Ishikawa (cell line): ENCODE measurements around the gene ACRBP.

Source experiments
- CEBPB ChIP-seq: IDR thresholded peaks from 2 replicates; pipeline ENCODE4 v1.6.1; 2012
- CREB1 ChIP-seq: IDR thresholded peaks from 2 replicates; pipeline ENCODE4 v1.6.1; 2012; ENCODE audit warnings: low read depth
- EGR1 ChIP-seq: IDR thresholded peaks from 2 replicates; pipeline ENCODE4 v1.6.1; 2012
- EP300 ChIP-seq: IDR thresholded peaks from 2 replicates; pipeline ENCODE4 v1.6.1; 2012; ENCODE audit warnings: borderline replicate concordance
- FOXM1 ChIP-seq: IDR thresholded peaks from 2 replicates; pipeline ENCODE4 v1.6.1; 2012; ENCODE audit warnings: low read depth, borderline replicate concordance
- MAX ChIP-seq: IDR thresholded peaks from 2 replicates; pipeline ENCODE4 v1.6.1; 2012
- NFIC ChIP-seq: IDR thresholded peaks from 2 replicates; pipeline ENCODE4 v1.6.1; 2012
- RAD21 ChIP-seq: IDR thresholded peaks from 2 replicates; pipeline ENCODE4 v1.6.1; 2012; ENCODE audit warnings: low read depth
- TAF1 ChIP-seq: IDR thresholded peaks from 2 replicates; pipeline ENCODE4 v1.6.1; 2012; ENCODE audit warnings: low read depth, mild to moderate bottlenecking
- TCF12 ChIP-seq: IDR thresholded peaks from 2 replicates; pipeline ENCODE4 v1.6.1; 2012; ENCODE audit warnings: low read depth
- TEAD4 ChIP-seq: IDR thresholded peaks from 2 replicates; pipeline ENCODE4 v1.6.1; 2012
- YY1 ChIP-seq: IDR thresholded peaks from 2 replicates; pipeline ENCODE4 v1.6.1; 2012; ENCODE audit warnings: low read depth
- ZBTB7A ChIP-seq: IDR thresholded peaks from 2 replicates; pipeline ENCODE4 v1.6.1; 2012; ENCODE audit warnings: low read depth
- TF ChIP-seq, protein P1 (sequence below): IDR thresholded peaks from 2 replicates; pipeline ENCODE4 v1.6.1; 2012; ENCODE audit warnings: low read depth, mild to moderate bottlenecking
- TF ChIP-seq, protein P2 (sequence below): IDR thresholded peaks from 2 replicates; pipeline ENCODE4 v1.6.1; 2012

Gene ACRBP

GRCh38 chr12:6653342-6653741 is 6.1 kb upstream of the ACRBP start:
- no peak for TF ChIP-seq FOXM1
- TF ChIP-seq, protein P1, sequence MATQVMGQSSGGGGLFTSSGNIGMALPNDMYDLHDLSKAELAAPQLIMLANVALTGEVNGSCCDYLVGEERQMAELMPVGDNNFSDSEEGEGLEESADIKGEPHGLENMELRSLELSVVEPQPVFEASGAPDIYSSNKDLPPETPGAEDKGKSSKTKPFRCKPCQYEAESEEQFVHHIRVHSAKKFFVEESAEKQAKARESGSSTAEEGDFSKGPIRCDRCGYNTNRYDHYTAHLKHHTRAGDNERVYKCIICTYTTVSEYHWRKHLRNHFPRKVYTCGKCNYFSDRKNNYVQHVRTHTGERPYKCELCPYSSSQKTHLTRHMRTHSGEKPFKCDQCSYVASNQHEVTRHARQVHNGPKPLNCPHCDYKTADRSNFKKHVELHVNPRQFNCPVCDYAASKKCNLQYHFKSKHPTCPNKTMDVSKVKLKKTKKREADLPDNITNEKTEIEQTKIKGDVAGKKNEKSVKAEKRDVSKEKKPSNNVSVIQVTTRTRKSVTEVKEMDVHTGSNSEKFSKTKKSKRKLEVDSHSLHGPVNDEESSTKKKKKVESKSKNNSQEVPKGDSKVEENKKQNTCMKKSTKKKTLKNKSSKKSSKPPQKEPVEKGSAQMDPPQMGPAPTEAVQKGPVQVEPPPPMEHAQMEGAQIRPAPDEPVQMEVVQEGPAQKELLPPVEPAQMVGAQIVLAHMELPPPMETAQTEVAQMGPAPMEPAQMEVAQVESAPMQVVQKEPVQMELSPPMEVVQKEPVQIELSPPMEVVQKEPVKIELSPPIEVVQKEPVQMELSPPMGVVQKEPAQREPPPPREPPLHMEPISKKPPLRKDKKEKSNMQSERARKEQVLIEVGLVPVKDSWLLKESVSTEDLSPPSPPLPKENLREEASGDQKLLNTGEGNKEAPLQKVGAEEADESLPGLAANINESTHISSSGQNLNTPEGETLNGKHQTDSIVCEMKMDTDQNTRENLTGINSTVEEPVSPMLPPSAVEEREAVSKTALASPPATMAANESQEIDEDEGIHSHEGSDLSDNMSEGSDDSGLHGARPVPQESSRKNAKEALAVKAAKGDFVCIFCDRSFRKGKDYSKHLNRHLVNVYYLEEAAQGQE, result no peak
- no peak for TF ChIP-seq TAF1

- TF ChIP-seq FOXM1, result no peak
- TF ChIP-seq CREB1, result no peak
- TF ChIP-seq, protein P1, result no peak
- no peak for TF ChIP-seq RAD21
- TF ChIP-seq ZBTB7A, result no peak
Measured at GRCh38 chr12:6652391-6652790, 5.2 kb upstream of the ACRBP start.

DNA sequence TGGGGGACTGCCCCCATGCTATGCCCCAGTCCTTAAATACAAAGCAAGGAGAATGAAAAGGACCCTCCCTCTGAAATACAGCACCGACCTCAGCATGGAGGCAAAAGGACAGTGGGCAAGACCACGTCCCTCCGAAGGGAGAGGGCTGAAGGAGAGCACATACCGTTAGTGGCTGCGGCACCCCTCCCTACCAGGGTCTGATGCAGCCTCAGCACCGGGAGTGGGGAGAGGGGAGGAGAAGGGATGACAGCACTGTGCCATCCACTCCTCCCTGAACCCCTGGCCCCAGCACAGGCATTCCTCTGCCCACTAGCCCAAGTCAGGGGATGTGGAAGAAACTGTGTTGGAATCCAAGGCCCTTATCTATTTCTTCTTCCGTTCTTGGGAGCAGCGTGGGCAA is 3.6 kb upstream of the ACRBP start:
- TF ChIP-seq TEAD4, result no peak
- no peak for TF ChIP-seq FOXM1
- TF ChIP-seq TCF12, result no peak
- TF ChIP-seq MAX, result no peak
- no peak for TF ChIP-seq CEBPB
- no peak for TF ChIP-seq NFIC
- no peak for TF ChIP-seq RAD21
- TF ChIP-seq ZBTB7A, result no peak
- no peak for TF ChIP-seq EGR1
- TF ChIP-seq YY1, result no peak
- no peak for TF ChIP-seq EP300

DNA sequence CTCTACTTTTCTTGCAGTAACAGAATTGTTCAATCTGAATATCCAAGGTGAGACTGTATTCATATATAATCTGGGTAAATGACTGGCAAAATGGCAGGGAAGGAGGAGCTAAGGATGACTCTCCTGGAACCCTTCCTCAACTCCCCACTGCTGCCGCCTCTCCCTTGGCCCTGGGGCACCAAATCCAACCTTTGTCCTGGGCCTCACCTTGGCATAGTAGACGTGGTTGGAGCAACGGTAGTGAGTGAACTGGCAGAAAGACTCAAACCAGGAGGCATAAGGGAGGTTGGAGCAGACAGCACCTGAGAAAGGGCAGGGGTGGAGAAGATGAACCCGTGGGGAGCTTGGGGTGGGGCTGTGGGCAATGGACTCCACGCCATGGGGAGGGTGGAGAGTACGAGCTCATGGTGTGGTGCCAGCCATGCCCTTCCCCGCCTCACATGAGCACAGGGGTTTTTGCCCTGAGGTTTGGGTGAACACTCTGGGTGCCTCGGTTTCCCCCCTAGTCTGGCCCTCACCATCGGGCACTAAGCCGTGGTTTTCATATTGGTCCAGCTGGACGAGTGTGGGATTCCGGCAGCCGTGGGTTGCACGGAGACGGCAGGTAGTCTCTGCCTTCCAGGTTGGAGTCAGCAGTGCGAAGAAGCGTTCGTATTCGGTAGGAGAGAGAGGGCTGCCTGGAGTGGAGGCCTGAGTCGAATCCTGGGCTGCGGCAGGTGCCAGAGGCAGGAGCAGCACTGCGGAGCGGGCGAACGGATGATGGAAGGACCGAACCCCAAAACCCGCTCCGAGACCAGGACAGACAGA is 753 bp downstream of the ACRBP start:
- TF ChIP-seq TEAD4 (no peak), MAX (no peak), NFIC (no peak), CEBPB (no peak), EGR1 (no peak), RAD21 (no peak), TAF1 (no peak)

DNA sequence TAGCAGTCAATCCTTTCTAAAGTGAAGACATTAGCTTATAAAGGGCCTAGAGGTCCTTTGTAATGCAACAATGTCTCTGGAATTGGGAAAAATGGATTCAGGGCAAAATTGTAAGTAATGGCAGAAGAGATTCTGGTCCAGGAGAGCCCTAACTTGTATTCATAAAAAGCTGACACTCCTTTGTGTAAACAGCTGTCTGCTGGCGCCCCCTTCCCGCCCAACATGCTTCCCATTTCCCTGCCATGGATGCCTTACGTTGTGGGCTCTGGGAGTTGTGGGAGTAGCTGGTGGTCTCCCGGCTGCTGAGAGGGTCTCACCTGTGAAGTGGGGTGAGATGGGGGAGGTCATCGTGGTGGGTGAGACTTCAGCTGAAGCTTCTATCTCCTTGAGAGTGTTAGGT is 2.3 kb downstream of the ACRBP start:
- TF ChIP-seq EP300 (no peak), RAD21 (peak; percentile 43)

GRCh38 chr12:6644257-6644596 is 3.0 kb downstream of the ACRBP start:
- no peak for TF ChIP-seq ZBTB7A
- TF ChIP-seq EGR1, result no peak
- TF ChIP-seq TAF1, result no peak
- TF ChIP-seq TEAD4, result no peak
- no peak for TF ChIP-seq NFIC
- TF ChIP-seq, protein P2, sequence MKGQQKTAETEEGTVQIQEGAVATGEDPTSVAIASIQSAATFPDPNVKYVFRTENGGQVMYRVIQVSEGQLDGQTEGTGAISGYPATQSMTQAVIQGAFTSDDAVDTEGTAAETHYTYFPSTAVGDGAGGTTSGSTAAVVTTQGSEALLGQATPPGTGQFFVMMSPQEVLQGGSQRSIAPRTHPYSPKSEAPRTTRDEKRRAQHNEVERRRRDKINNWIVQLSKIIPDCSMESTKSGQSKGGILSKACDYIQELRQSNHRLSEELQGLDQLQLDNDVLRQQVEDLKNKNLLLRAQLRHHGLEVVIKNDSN, result no peak
- TF ChIP-seq RAD21, result no peak
- TF ChIP-seq EP300, result no peak
- TF ChIP-seq, protein P1, result no peak
- TF ChIP-seq FOXM1, result no peak
- TF ChIP-seq TCF12, result no peak
- TF ChIP-seq CREB1, result no peak
